ENCODE data around the gene DGCR6L.
"Not testable (repeated sequence)": the region's sequence is repeated elsewhere in the genome, so short reads cannot be mapped to it uniquely, and the experiment has no call there.

The DGCR6L gene

DNA sequence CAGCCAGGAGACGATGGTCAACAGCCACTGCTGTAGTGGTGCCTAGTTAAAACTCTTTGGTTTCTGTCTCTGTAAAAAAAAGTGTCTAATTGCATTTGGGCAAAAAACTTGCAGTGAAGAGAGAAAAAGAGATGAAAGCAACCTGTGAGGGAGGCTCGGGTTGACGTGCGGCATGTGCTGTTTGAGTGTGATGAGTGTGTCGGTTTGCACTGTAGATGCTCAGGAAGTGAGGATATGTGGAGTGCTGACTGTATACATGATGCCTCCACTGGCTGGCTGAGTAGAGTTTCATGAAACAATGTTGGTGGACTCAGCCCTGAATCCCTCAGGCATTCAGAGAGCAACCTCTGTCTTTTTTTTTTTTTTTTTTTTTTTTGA lies 4.3 kb upstream of the DGCR6L start:
- no peak for DNase-seq

DNA sequence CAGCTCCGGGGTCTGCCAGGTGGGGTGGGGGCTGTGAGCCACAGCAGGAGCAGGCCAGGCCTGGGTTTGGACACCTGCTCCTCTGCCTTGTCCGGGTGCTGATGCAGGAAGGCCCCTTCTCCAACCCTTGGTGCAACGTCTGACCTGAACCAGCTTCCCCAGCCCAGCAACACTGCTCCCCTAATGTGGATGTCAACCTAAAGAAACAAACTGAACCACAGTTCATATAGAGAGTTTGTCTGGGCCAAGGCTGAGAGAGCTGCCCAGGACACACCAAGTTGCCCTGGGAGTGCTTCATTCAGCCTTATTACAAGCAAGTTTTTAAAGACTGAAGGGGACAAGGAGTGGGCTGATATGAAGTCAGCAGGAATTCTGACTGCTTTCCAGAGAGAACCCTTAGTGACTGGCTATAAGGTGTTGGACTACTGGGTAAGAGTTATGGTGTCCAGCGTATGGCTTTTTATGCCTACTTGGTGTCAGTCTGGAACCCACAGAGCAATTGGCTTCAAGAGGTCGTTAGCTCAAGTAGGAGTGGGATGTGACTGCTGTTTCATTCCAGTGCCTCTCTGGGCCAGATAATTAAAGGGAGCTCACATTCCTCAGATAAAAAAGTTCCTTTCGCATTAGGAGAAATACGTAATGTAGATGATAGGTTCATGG lies 1.8 kb upstream of the DGCR6L start:
- DNase-seq = not testable (repeated sequence)

- not testable (repeated sequence) for DNase-seq
Measured at GRCh38 chr22:20320659-20321551, 1.0 kb upstream of the DGCR6L start.

- DNase-seq = no peak
Measured at GRCh38 chr22:20319041-20319744, 667 bp downstream of the DGCR6L start.

DNA sequence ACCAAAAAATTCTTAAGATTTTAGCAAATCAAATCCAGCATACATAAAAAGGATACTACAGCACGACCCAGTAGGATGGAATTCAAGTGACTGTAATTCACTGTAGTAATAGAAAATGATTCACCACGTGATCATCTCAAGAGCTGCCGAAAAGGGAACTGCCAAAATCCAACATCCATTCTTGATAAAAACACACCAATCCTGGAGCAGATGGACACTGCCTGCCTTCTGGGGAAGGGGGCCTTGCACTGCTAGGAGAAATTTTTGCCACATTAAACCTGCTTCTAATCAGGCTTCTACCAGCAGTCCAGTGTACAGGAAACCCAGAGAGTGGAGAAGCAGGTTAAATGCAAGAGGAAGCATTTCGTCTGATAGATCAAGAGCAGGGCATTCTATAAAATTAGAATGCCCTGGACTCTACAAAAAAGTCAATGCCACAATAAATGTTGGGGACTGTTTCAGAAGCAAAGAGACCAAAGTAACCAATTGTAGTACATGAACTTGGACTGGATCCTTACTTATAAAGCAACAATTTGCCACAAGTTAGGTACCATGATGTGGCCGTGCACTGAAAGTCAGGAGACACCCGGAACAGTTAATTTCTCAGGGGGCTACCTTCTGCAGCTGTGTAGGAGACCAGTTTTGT lies 1.7 kb downstream of the DGCR6L start:
- not testable (repeated sequence) for DNase-seq

GRCh38 chr22:20317402-20318042 lies 2.3 kb downstream of the DGCR6L start:
- DNase-seq = peak; percentile 22

- DNase-seq = no peak
Measured at GRCh38 chr22:20316844-20317401, 2.9 kb downstream of the DGCR6L start.

DNA sequence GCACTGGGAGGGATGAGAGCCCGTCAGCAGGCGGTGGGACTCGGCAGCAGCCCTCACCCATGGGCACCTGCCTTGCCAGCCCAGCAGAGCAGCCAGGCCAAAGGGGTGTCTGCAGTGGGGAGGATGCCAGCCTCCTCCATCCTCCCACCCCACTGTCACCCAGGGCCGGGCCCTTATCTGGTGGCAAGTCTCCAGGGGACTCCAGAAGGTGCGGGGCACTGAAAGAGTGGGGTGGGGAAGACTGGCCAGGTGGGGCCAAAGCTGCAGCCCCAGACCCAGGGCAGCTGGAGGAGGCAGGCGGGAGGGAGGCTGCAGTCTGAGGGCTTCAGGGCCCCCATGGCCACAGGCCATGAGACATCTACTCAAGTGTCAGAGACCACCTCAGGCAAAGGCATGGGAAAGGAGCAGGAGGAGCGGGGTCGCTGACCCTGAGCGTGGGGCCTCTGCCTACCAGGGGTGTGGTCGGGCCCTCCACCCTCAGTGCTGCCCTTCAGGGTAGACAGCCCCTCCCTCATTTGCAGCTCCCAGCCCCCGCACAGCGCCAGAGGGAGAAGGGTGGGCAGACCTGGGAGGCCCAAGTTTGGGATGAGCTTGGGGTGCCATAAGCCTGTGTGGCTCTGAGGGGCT lies 3.5 kb downstream of the DGCR6L start:
- no peak for DNase-seq

- DNase-seq = no peak
Measured at GRCh38 chr22:20315337-20316216, 4.3 kb downstream of the DGCR6L start.

DNA sequence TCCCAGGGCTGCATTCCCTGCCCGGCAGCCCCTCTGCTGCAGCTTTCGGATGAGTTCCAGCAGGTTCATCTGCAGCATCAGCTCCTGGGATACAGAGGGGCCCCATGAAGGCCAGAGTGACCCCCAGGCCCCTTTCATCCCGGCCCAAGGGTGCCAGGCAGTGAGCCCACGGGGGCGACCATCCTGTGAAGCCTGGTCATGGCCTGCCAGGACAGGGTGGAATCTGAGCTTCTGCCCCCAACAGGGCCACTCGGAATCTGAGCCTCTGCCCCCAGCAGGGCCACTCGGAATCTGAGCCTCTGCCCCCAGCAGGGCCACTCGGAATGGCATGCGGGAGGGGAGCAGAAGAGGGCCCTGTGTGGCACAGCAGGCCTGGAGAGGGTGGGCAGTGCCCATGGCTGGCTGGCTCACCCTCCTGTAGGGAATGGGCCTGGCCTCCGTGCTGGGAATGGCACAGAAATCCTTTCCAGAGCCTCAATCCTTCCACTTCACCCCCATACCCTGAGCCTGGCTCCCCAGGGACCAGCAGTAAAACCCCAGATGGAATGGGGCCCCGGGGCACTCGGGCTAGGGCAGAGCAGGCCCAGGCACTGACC lies 5.0 kb downstream of the DGCR6L start:
- DNase-seq = not testable (repeated sequence)

DNA sequence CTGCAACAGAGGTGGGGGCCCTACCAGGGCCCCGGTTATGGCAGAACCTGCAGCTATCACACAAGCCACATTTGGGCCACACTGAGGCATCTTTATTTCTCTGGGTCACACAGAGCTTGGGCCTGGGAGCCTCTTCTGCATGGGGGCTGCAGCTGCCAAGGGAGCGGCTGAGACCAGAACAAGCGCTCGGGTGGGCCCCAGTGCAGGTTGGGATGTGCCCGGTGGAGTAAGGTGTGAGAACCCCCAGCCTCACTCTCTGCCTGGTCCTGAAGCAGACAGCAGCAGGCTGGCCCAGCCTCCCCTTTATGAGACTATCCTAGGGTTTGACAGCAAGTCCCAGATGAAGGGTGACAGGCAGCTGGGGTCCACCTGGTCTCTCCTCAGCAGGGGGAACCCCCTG lies 5.7 kb downstream of the DGCR6L start:
- DNase-seq = not testable (repeated sequence)

GRCh38 chr22:20313306-20314077 lies 6.4 kb downstream of the DGCR6L start:
- DNase-seq = not testable (repeated sequence)

- no peak for DNase-seq
Measured at GRCh38 chr22:20312396-20313191, 7.3 kb downstream of the DGCR6L start.

DNA sequence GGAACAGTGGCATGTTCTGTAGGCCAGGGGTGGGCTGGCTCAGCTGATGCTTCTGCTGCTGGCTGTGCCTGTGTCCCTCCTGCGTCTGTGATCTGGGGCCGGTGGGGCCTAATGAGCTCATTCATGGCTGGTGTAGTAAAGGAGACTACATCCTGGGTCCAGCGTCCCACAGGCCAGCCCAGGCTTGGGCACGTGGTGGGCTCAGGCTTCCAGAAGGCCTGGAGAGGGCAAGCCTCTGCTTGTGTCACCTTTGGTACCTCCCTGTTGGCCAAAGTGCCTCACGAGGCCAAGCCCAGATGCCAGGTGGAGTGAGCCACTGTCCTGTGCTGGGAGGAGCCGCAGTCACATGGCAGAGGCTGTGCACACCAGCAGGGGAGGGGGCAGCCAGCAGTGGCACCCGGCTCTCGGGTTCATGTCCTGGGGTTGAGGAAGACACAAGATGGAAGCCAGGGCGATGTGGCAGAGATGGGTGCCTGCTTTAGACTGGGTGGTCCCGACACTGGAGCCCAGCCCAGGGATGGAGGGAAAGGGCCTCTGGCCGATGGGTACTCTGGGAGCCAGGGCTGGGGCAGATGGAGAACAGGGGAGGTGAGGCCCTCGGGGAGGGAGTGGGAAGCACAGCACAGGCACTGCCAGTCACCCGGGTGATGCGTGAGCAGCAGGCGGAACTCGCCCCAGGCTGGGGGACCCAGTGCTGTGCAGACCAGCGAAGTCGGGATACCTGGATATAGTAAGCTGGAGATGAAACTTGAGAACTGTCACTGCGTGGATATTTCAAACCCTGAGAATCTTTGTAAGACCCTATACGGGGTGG lies 8.4 kb downstream of the DGCR6L start:
- not testable (repeated sequence) for DNase-seq

DNA sequence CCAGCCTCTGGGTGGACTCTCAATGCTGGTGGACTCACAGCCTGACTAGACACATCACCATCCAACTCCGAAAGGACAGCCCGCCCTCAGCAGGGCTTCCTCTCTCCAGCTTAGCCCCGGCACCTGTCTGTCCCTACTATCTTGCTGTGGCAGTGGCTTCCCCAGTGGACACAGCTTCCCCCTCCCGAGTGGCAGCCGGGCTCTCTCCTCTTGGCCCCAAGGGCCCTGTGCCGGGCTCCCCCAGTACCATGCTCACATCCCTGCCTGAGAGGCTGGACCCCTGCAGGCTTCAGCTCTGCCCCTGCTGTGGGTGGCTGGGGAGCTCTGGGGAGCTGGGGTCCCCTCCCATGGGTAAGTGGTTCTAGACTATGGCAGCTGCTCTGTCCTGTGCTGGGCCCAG lies 9.1 kb downstream of the DGCR6L start:
- DNase-seq = not testable (repeated sequence)

GRCh38 chr22:20310180-20310579 lies 9.7 kb downstream of the DGCR6L start:
- DNase-seq = not testable (repeated sequence)

DNA sequence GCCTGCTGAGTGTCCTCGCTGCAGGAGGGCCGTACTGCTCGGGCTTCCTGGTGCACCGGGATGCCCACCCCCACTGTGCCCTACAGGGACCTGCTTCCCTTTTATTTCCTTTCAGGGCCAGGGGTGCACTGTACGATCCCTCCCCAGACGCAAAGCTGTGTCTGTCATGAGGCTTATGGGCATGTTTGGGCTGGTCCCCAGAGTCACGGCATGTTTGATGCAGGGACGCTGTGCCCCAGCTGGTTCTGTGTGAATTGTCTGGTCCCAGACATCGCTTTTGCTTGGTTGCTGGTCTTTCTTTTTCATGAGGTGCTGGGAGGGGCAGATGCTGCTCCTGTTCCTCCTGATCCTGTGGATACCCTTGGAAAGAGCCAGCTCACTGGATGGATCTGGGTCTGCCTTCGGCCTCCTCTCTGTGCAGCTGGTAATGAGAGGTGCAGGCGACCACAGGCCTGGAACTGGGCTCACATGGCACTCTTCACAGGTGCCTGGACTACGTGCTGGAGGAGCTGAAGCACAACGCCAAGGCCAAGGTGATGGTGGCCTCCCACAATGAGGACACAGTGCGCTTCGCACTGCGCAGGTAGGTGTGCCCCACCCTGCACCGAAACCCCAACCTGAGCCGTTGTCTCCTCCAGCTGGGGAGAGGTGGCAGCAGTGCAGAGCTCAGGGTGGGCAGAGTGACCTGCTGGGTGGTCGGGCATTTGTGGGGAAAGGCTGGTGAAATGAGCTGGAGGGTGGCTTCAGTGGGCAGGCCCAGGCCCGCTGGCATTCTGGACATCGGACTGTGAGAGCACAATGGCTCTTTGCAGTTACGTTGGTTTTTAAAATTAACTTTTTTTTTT lies 10.8 kb downstream of the DGCR6L start:
- peak; percentile 53 for DNase-seq
